HFFc6 (cell line): Measurements from ENCODE around the gene NAGK. TPM values are rescaled to one million over a fixed set of nuclear protein-coding genes. Genes with fewer than 3 reads are reported as not detected.
"Not testable (repeated sequence)": the region's sequence is repeated elsewhere in the genome, so short reads cannot be mapped to it uniquely, and the experiment has no call there.

Source experiments
- DNase-seq: peaks from one replicate; pipeline ENCODE4 v3.0.0-alpha.2; 2018
- H3K27ac Mint-ChIP-seq: 2 replicates; pipeline ENCODE4 v1.8.0; 2020; ENCODE audit warnings: mild to moderate bottlenecking, mixed read lengths
- H3K27me3 Mint-ChIP-seq: 2 replicates; pipeline ENCODE4 v1.8.0; 2021; ENCODE audit warnings: mild to moderate bottlenecking, moderate library complexity, mixed read lengths; ENCODE audit not compliant: insufficient read depth
- H3K36me3 Mint-ChIP-seq: 2 replicates; pipeline ENCODE4 v1.8.0; 2021; ENCODE audit warnings: low read depth, mixed read lengths
- H3K4me1 Mint-ChIP-seq: 2 replicates; pipeline ENCODE4 v1.8.0; 2020; ENCODE audit warnings: low read depth, mixed read lengths
- H3K4me3 Mint-ChIP-seq: 2 replicates; pipeline ENCODE4 v1.8.0; 2020; ENCODE audit warnings: mild to moderate bottlenecking, moderate library complexity, mixed read lengths
- H3K9me3 Mint-ChIP-seq: 2 replicates; pipeline ENCODE4 v1.8.0; 2020; ENCODE audit warnings: mild to moderate bottlenecking, mixed read lengths
- total RNA-seq, 6 experiments: library from RNA; stranded (reverse); fragmentation: NEBNext Ultra II Directional; extraction: Animal tissue kit (Norgen Biotek cat#: 25700); gene quantifications; 2 replicates in 1 of 6; 3 replicates in 5 of 6; pipeline ENCODE4 v1.2.3, GENCODE V29; 2021
- TF ChIP-seq, protein P1 (sequence below): fragments of 200-600 bp; sonication (generic); IDR thresholded peaks from 2 replicates; pipeline ENCODE4 v1.5.0; 2021; ENCODE audit warnings: antibody characterized with exemption, mild to moderate bottlenecking

The NAGK gene
- total RNA-seq, 6 experiments from 2014 or later: 97.3 to 121 (median 101) TPM

- H3K4me3 Mint-ChIP-seq, DNase-seq, H3K27ac Mint-ChIP-seq, H3K9me3 Mint-ChIP-seq, H3K4me1 Mint-ChIP-seq, H3K36me3 Mint-ChIP-seq: not testable (repeated sequence)
- H3K27me3 Mint-ChIP-seq: peaks cover 44% of the 10 kb centered on the region
Observed at GRCh38 chr2:71089475-71089874, 21.0 kb downstream of the NAGK start.

- not testable (repeated sequence) for H3K4me3 Mint-ChIP-seq, DNase-seq, H3K27ac Mint-ChIP-seq, H3K36me3 Mint-ChIP-seq, H3K4me1 Mint-ChIP-seq, H3K9me3 Mint-ChIP-seq
- peaks cover 54% of the 10 kb centered on the region for H3K27me3 Mint-ChIP-seq
Observed at GRCh38 chr2:71091808-71092207, 23.4 kb downstream of the NAGK start.

- not testable (repeated sequence) for H3K27ac Mint-ChIP-seq, H3K9me3 Mint-ChIP-seq, DNase-seq, H3K4me1 Mint-ChIP-seq, H3K36me3 Mint-ChIP-seq, H3K4me3 Mint-ChIP-seq
- peaks cover 55% of the 10 kb centered on the region for H3K27me3 Mint-ChIP-seq
Observed at GRCh38 chr2:71092491-71093260, 24.2 kb downstream of the NAGK start.

DNA sequence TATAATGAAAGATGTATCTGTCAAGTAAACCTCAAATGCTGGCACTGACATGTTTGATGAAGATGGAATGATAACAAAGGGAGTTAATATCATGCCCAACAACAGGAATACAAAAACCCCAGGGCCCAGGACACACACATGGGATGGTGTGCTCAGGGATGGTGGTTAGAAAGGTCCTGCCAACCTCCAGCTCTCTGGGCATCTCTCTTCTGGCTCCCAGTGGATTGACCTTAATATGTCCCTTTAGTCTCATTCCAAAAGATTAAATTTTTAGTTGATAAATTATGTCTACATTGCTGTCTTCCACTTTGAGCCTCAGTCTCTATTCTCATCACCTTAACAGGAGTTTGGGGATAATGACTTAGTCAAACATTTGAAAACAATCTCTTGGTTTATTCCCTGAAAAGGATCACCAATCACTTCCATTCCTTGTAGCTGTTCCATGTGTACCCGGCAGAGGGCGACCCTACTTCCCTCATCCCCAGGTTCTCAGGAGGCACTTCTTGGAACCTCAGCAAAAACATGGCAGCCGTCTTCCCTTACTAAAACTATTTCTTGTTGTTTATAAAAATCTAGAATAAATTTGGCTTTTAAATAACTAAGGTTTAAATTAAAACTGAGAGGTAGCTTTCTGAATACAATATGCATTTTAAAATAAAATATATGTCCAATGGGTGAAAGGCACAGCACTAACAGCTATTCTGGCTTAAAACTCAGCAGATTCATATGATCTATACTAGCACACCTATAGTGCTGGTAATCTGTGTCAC lies 31.9 kb downstream of the NAGK start:
- Mint-ChIP-seq H3K27me3 (peaks cover 17% of the 10 kb centered on the region), H3K9me3 (peaks cover 16% of the 10 kb centered on the region), H3K4me3 (no peak overlapping the region), H3K36me3 (peaks cover 2% of the 10 kb centered on the region; the same call in 1 of the 2 replicates), H3K4me1 (peaks cover 19% of the 10 kb centered on the region), H3K27ac (no peak overlapping the region)
- peak; percentile 52 for DNase-seq
- TF ChIP-seq, protein P1, sequence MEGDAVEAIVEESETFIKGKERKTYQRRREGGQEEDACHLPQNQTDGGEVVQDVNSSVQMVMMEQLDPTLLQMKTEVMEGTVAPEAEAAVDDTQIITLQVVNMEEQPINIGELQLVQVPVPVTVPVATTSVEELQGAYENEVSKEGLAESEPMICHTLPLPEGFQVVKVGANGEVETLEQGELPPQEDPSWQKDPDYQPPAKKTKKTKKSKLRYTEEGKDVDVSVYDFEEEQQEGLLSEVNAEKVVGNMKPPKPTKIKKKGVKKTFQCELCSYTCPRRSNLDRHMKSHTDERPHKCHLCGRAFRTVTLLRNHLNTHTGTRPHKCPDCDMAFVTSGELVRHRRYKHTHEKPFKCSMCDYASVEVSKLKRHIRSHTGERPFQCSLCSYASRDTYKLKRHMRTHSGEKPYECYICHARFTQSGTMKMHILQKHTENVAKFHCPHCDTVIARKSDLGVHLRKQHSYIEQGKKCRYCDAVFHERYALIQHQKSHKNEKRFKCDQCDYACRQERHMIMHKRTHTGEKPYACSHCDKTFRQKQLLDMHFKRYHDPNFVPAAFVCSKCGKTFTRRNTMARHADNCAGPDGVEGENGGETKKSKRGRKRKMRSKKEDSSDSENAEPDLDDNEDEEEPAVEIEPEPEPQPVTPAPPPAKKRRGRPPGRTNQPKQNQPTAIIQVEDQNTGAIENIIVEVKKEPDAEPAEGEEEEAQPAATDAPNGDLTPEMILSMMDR: peak; percentile 89

GRCh38 chr2:71101656-71102055 lies 33.2 kb downstream of the NAGK start:
- TF ChIP-seq, protein P1: no peak

GRCh38 chr2:71102981-71103681 lies 34.7 kb downstream of the NAGK start:
- Mint-ChIP-seq H3K27ac (no peak overlapping the region), H3K4me3 (no peak overlapping the region), H3K36me3 (peaks cover 8% of the 10 kb centered on the region; the same call in 1 of the 2 replicates), H3K27me3 (peaks cover 5% of the 10 kb centered on the region), H3K9me3 (peaks cover 24% of the 10 kb centered on the region), H3K4me1 (peaks cover 19% of the 10 kb centered on the region)
- DNase-seq: no peak
- TF ChIP-seq, protein P1: no peak

More at GRCh38 chr2:71101656-71102055, 33.2 kb downstream of the NAGK start:
- Mint-ChIP-seq H3K4me1 (peaks cover 19% of the 10 kb centered on the region), H3K27me3 (peaks cover 15% of the 10 kb centered on the region), H3K9me3 (peaks cover 24% of the 10 kb centered on the region), H3K4me3 (peak overlapping the region; percentile 46), H3K36me3 (peaks cover 8% of the 10 kb centered on the region; the same call in 1 of the 2 replicates), H3K27ac (peak overlapping the region; percentile 68; the same call in 1 of the 2 replicates)
- peak; percentile 43 for DNase-seq
